Inflammatory macrophage (primary cell): Measurements from ENCODE around the gene REXO5.
"Not testable (repeated sequence)": the region's sequence is repeated elsewhere in the genome, so short reads cannot be mapped to it uniquely, and the experiment has no call there.

ENCODE experiments used
- DNase-seq, 2 donors: peaks; one replicate each; pipeline ENCODE4 v3.0.0-alpha.2; 2020 to 2022

Gene REXO5

GRCh38 chr16:20801278-20801677 is 5.0 kb upstream of the REXO5 start:
- no peak for DNase-seq

DNA sequence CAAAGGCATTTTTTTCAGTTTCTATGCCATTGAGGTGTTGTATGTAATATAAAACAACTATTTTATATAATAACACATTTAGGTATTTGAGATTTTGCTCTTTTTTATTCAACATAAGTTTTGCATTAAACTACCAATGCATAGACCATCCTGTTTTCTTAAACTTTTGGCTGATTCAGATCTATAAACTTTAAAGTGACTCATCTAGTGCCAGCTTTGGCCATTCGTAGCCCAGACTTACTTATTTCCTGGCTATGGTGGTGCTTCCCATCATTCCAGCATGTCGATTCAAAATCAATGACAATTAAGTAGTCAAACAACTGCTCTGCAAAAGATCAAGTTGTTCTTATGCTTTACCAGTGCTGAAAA is 3.2 kb upstream of the REXO5 start:
- DNase-seq, result no peak

- DNase-seq, result no peak
Observed at GRCh38 chr16:20803561-20804214, 2.6 kb upstream of the REXO5 start.

DNA sequence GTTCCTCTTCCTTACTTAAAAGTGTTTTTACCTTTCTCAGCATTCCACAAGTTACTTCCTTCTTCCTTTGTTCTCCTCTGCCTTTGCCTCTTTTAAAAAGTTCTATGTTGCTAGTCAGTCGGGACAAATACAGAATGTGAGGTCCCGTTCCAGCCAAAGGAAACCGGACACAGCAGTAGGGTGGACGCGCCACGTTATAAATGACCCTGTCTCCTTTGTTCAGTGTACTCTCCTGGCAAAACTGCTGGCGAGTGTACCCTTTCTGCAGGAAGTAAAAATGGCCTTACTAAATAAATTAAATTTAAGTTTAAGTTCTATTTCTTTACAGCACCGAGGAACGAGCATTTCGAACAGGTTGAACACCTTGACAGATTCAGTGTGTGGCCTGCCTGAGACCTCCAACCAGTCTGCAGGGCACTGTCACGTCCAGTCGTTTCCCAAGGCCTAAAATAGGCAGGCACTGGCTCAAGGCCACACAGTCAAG is 601 bp upstream of the REXO5 start:
- not testable (repeated sequence) for DNase-seq

GRCh38 chr16:20807862-20808261 is 1.5 kb downstream of the REXO5 start:
- no peak for DNase-seq

DNA sequence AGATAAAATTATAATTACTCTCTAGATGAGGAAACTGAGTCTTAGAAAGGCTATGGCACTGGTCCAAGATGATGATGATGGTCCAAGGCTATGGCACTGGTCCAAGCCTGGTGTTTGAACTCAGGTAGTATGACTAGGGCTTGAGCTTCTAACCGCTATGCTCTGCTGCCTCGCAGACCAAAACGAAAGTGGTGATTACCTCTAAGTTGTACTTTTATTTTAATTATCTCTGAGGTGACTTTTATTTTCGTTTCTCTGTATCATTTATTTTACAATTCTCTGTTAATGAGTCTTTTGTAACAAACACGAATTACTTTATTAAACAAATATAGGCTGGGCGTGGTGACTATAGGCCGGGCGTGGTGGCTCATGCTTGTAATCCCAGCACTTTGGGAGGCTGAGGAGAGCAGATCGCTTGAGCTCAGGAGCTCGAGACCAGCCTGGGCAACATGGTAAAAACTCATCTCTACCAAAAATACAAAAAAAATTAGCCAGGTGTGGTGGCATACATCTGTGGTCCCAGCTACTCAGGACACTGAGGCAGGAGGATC is 5.6 kb downstream of the REXO5 start:
- DNase-seq, result no peak

- DNase-seq, result no peak
Observed at GRCh38 chr16:20812510-20812909, 6.2 kb downstream of the REXO5 start.

- DNase-seq, result no peak
Observed at GRCh38 chr16:20814784-20815183, 8.5 kb downstream of the REXO5 start.

- no peak for DNase-seq
Observed at GRCh38 chr16:20818929-20819585, 12.7 kb downstream of the REXO5 start.

- DNase-seq, result no peak
Observed at GRCh38 chr16:20821682-20822081, 15.4 kb downstream of the REXO5 start.

GRCh38 chr16:20822521-20823325 is 16.4 kb downstream of the REXO5 start:
- peak; percentile 24 to 29 for DNase-seq

DNA sequence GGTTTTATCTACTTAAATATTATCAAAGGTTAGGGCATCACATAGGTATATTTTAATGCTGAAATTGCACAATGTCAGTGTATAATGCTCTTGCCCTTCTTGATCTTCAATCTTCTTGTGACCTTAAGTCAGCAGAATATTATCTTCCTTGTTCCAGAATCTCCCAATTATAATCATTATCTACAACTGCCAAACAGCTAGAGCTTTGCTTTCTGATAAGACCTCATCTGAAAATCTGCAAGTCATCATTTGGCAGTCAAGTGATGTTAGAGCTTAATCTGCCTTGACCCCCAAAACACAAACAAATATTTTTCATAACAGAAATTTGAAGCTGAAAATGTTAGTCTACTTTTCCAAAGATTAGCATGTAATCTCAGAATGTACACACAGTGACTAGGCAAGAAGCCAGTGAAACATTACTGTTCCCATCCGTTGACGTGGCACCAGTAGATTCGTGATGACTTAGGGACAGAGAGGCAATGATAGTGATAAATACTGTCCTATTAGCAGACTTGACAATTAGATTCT is 19.8 kb downstream of the REXO5 start:
- no peak for DNase-seq

DNA sequence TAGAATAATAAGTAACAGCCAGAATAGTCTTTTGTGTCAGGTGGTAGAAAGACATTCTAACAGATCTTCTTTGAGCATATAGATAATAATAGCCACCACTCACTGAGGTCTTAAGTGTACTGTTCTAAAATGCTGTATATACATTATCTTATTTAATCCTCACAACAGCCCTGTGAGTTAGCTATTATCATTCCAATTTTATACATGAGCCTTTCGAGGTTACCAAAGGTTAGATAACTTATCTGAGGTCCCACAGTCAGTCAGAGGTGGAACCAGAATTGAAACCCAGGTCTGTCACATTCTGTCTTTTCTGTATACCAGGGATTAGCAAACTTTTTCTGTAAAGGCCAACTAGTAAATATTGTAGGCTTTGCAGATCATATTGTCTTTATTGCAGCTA is 23.2 kb downstream of the REXO5 start:
- no peak for DNase-seq

- no peak for DNase-seq
Observed at GRCh38 chr16:20830372-20830771, 24.0 kb downstream of the REXO5 start.

GRCh38 chr16:20833086-20833485 is 26.8 kb downstream of the REXO5 start:
- DNase-seq, result no peak

- DNase-seq, result peak in 1 of 2 donors; percentile 43
Observed at GRCh38 chr16:20838240-20838639, 31.9 kb downstream of the REXO5 start.

DNA sequence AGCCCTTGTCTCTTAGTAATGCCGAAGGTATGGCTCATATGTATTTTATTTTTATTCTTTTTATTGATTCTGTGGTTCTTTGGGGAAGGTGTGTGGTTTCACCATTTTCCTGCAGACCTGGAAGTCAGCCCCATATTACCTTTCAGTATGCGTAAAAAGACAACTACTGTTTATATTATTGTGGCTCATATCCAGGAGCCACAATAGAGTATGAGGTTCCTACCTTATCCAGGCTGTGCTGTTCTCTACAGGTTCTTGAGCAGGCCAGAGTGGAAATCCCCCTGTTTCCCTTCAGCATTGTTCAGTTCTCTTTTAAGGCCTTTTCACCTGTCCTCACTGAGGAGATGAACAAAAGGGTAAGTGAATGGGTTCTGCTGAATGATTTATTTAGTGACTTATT is 33.2 kb downstream of the REXO5 start:
- no peak for DNase-seq

DNA sequence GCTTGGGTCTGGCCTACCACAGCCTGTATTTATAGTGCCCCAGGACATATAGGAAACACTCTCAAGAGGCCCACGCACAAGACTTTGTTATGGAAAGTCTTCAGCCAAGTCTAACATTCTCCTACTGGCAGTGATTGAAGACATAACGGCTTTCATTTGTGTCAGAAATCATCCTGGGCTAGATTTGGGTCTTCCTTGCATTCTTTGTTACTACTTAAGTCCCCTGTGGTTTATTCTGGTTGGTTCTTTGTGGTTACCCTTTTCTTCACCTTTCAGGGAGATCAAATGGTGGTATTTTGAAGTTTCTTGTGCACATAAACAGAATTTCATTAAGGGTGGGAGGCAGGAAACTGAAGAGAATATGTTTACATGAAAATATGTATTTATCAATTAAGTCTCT is 37.7 kb downstream of the REXO5 start:
- DNase-seq, result no peak

DNA sequence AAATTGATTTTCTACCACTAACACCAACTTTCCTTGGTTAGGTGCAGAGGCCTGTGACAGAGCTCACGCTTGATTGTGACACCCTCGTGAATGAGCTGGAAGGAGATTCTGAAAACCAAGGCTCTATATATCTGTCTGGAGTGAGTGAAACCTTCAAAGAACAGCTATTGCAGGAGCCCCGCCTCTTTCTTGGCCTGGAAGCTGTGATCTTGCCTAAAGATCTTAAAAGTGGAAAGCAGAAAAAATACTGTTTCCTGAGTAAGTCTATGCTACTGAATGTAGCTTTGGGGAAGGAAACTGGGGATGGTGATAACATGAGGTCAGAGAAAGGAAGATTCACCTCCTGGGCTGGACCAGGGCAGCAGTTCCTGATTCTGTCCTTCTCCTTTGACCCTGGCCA is 38.3 kb downstream of the REXO5 start:
- DNase-seq, result peak; percentile 28 to 49

DNA sequence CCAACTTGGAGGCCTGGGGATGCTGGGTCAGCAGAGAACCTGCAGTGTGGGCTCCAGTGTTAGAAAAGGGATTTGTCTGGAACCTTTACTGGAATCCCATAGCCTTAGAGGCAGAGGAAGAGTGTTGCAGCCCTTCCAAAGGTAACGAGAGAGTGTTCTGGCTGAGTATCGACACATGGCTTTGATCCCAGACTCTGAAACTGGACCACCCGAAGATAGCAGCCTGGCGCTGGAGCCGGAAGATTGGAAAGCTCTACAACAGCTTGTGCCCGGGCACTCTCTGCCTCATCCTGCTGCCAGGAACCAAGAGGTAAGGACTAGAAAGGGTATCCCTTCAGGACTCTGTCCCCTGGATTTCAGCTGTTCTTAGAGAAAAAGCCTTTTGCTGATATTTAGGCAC is 39.7 kb downstream of the REXO5 start:
- no peak for DNase-seq

GRCh38 chr16:20846551-20846950 is 40.2 kb downstream of the REXO5 start:
- no peak for DNase-seq

DNA sequence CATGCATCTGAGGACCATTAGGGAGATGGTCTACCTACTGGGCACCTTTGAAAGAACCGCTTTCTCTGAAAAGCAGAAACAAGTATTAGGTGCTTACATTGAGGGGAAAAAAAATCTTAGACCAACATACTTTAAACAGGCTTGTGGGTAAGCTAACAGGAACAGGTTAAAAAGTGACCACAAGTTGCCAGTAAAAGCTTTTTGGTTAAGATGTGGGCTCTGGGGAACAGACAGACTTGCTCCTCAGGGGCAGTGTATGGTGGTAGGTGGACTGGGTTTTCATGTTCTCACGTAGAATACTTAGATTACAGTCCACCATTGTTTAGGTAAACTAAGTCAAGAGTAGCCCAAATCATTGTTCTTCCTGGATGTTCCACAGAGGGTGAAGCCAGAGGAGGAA is 41.2 kb downstream of the REXO5 start:
- no peak for DNase-seq
